ENCODE measurements around the gene TMUB1. TPM values are rescaled to one million over a fixed set of nuclear protein-coding genes. Genes with fewer than 3 reads are reported as not detected.

TMUB1 gene
- total and polyA plus RNA-seq, 10 donors = 27.1 to 73.4 (median 39.4) TPM

GRCh38 chr7:151088856-151089699, 5.8 kb upstream of the TMUB1 start:
- peaks cover 33 to 83% (median 60%) of the 10 kb centered on the region in 6 donors for H3K4me1 ChIP-seq
- 14 to 32% (median 21%) methylated on average over 30 of the region's 30 CpGs for WGBS, 5 donors

GRCh38 chr7:151088019-151088855, 4.9 kb upstream of the TMUB1 start:
- H3K27me3 ChIP-seq (replicated peaks in 1 of 7) = peaks cover 0 to 30% (median 0%) of the 10 kb centered on the region in 7 donors
- H3K4me3 ChIP-seq = peak overlapping the region; percentile 65 to 94 (median 72)
- H3K36me3 ChIP-seq = peaks cover 0 to 10% (median 0%) of the 10 kb centered on the region in 6 donors
- peak overlapping the region; percentile 31 to 88 (median 82) for H3K27ac ChIP-seq
- H3K4me1 ChIP-seq = peaks cover 37 to 85% (median 67%) of the 10 kb centered on the region in 6 donors
- DNase-seq = no peak
- no peak for TF ChIP-seq POLR2AphosphoS5 (IDR thresholded peaks at IDR 0.05)
- intact Hi-C loops (cut with DNase I; ENCODE audit: low total_unique reads) = no loop called here
- H3K9me3 ChIP-seq = no peaks in the 10 kb centered on the region
- WGBS, 5 donors = 23 to 30% (median 27%) methylated on average over 16 of the region's 16 CpGs

More at GRCh38 chr7:151088856-151089699, 5.8 kb upstream of the TMUB1 start:
- H3K27me3 ChIP-seq (replicated peaks in 1 of 7) = peaks cover 0 to 30% (median 0%) of the 10 kb centered on the region in 7 donors
- DNase-seq = peak; percentile 89
- H3K9me3 ChIP-seq = no peaks in the 10 kb centered on the region
- H3K36me3 ChIP-seq = peaks cover 0 to 11% (median 0%) of the 10 kb centered on the region in 6 donors
- peak overlapping the region in 7 of 8 donors; percentile 80 to 88 (median 82) for H3K27ac ChIP-seq
- intact Hi-C loops (cut with DNase I; ENCODE audit: low total_unique reads) = no loop called here
- peak overlapping the region in 6 of 8 donors; percentile 17 to 94 (median 72) for H3K4me3 ChIP-seq
- TF ChIP-seq POLR2A (IDR thresholded peaks at IDR 0.05) (no peak), POLR2AphosphoS5 (IDR thresholded peaks at IDR 0.05) (peak; percentile 58 to 82 (median 79))

GRCh38 chr7:151087245-151088018, 4.1 kb upstream of the TMUB1 start:
- H3K27ac ChIP-seq = peak overlapping the region; percentile 31 to 88 (median 82)
- peaks cover 0 to 7% (median 0%) of the 10 kb centered on the region in 6 donors for H3K36me3 ChIP-seq
- H3K4me3 ChIP-seq = peak overlapping the region; percentile 65 to 94 (median 72)
- no peaks in the 10 kb centered on the region for H3K9me3 ChIP-seq
- 0 to 2% (median 1%) methylated on average over 8 to 70 of the region's 70 CpGs for WGBS, 5 donors
- peaks cover 0 to 30% (median 0%) of the 10 kb centered on the region in 7 donors for H3K27me3 ChIP-seq (replicated peaks in 1 of 7)
- intact Hi-C loops (cut with DNase I; ENCODE audit: low total_unique reads) = no loop called here
- DNase-seq = peak; percentile 88
- peaks cover 41 to 86% (median 72%) of the 10 kb centered on the region in 6 donors for H3K4me1 ChIP-seq
- peak in 4 of 11 experiments; percentile 23 to 46 (median 42) for TF ChIP-seq CTCF (IDR thresholded peaks at IDR 0.05 in 8 of 11, conservative IDR thresholded peaks at IDR 0.05 in 3 of 11)
- peak; percentile 39 to 71 (median 64) for TF ChIP-seq POLR2AphosphoS5 (IDR thresholded peaks at IDR 0.05)
- TF ChIP-seq POLR2A (IDR thresholded peaks at IDR 0.05) = no peak

GRCh38 chr7:151086802-151087244, 3.5 kb upstream of the TMUB1 start:
- 0 to 2% (median 0%) methylated on average over 6 to 55 of the region's 56 CpGs for WGBS, 5 donors
- peaks cover 47 to 86% (median 76%) of the 10 kb centered on the region in 6 donors for H3K4me1 ChIP-seq
- H3K9me3 ChIP-seq = no peaks in the 10 kb centered on the region
- peak; percentile 88 for DNase-seq
- TF ChIP-seq POLR2A (IDR thresholded peaks at IDR 0.05) (no peak), CTCF (IDR thresholded peaks at IDR 0.05 in 8 of 11, conservative IDR thresholded peaks at IDR 0.05 in 3 of 11) (no peak), POLR2AphosphoS5 (IDR thresholded peaks at IDR 0.05) (no peak)
- peak overlapping the region; percentile 31 to 88 (median 82) for H3K27ac ChIP-seq
- H3K36me3 ChIP-seq = peaks cover 0 to 4% (median 0%) of the 10 kb centered on the region in 6 donors
- peaks cover 0 to 30% (median 0%) of the 10 kb centered on the region in 7 donors for H3K27me3 ChIP-seq (replicated peaks in 1 of 7)
- intact Hi-C loops (cut with DNase I; ENCODE audit: low total_unique reads) = no loop called here
- peak overlapping the region; percentile 65 to 94 (median 72) for H3K4me3 ChIP-seq

All from spleen (tissue), 11 donors.